HEK293 (cell line): ENCODE data around the gene GLIS1.

Experiments
- CTCF ChIA-PET: fragments of 350-600 bp; formaldehyde crosslinking; extraction: SDS; loops from one replicate; lab custom pipeline; 2021; ENCODE audit warnings: antibody characterized with exemption; lab: Yijun Ruan, JAX
- POLR2A ChIA-PET: fragments of 300-600 bp; formaldehyde crosslinking; extraction: SDS; loops from one replicate; lab custom pipeline; 2020; ENCODE audit warnings: antibody characterized with exemption, inconsistent platforms; lab: Yijun Ruan, JAX
- H3K27ac ChIP-seq: fragments of 200-500 bp; sonication (Bioruptor generic); 2 replicates; pipeline ENCODE4 v1.5.1; 2014; ENCODE audit warnings: low read depth, low read length, control low read depth, inconsistent platforms; ENCODE audit errors: extremely low read depth
- H3K36me3 ChIP-seq, 2 experiments: fragments of 200-500 bp in 1 of 2; sonication (Bioruptor generic) in 1 of 2; 1 replicate in 1 of 2; 2 replicates in 1 of 2; pipeline ENCODE4 v1.5.1; 2014 to 2017; ENCODE audit warnings: inconsistent platforms in 2 of 2, low read length in 2 of 2; ENCODE audit not compliant: control insufficient read depth in 2 of 2, insufficient read depth in 1 of 2
- H3K4me1 ChIP-seq: fragments of 200-500 bp; sonication (Bioruptor generic); 2 replicates; pipeline ENCODE4 v1.5.1; 2014; ENCODE audit warnings: mild to moderate bottlenecking, low read length, inconsistent platforms; ENCODE audit not compliant: control insufficient read depth, insufficient read depth
- H3K4me3 ChIP-seq: 2 replicates; pipeline ENCODE4 v1.5.1; 2011; ENCODE audit warnings: low read depth, mild to moderate bottlenecking, control low read depth, low read length, moderate library complexity
- H3K9me3 ChIP-seq: fragments of 200-500 bp; sonication (Bioruptor generic); 2 replicates; pipeline ENCODE4 v1.5.1; 2014; ENCODE audit warnings: low read depth, low read length, inconsistent platforms; ENCODE audit not compliant: control insufficient read depth, insufficient read depth
- BCL11B ChIP-seq: fragments of 450-650 bp; formaldehyde crosslinking; IDR thresholded peaks from 2 replicates; pipeline ENCODE4 v1.5.1; 2016; ENCODE audit warnings: low read depth, missing biosample characterization, missing genetic modification characterization
- GLIS2 ChIP-seq: fragments of 450-650 bp; formaldehyde crosslinking; IDR thresholded peaks from 2 replicates; pipeline ENCODE4 v1.5.1; 2016; ENCODE audit warnings: missing biosample characterization, missing genetic modification characterization
- MZF1 ChIP-seq: fragments of 450-650 bp; formaldehyde crosslinking; IDR thresholded peaks from 2 replicates; pipeline ENCODE4 v1.5.1; 2017; ENCODE audit warnings: missing biosample characterization, missing genetic modification characterization, borderline replicate concordance
- REPIN1 ChIP-seq: fragments of 450-650 bp; formaldehyde crosslinking; IDR thresholded peaks from 2 replicates; pipeline ENCODE4 v1.5.1; 2017; ENCODE audit warnings: missing biosample characterization, missing genetic modification characterization, low read depth
- ZBTB1 ChIP-seq: fragments of 450-650 bp; formaldehyde crosslinking; IDR thresholded peaks from 2 replicates; pipeline ENCODE4 v1.5.1; 2016; ENCODE audit warnings: missing biosample characterization, missing genetic modification characterization
- ZFHX2 ChIP-seq: fragments of 450-650 bp; formaldehyde crosslinking; conservative IDR thresholded peaks from 2 replicates; pipeline ENCODE4 v1.5.1; 2016; ENCODE audit warnings: missing biosample characterization, missing genetic modification characterization
- ZNF138 ChIP-seq: fragments of 450-650 bp; formaldehyde crosslinking; IDR thresholded peaks from 2 replicates; pipeline ENCODE4 v1.5.1; 2016; ENCODE audit warnings: missing biosample characterization, missing genetic modification characterization, borderline replicate concordance
- ZNF174 ChIP-seq: fragments of 450-650 bp; formaldehyde crosslinking; IDR thresholded peaks from 2 replicates; pipeline ENCODE4 v1.5.0; 2017; ENCODE audit warnings: missing biosample characterization, mild to moderate bottlenecking, missing genetic modification characterization
- ZNF302 ChIP-seq: fragments of 450-650 bp; formaldehyde crosslinking; IDR thresholded peaks from 2 replicates; pipeline ENCODE4 v1.5.1; 2016; ENCODE audit warnings: missing biosample characterization, missing genetic modification characterization, low read depth
- ZNF341 ChIP-seq: fragments of 450-650 bp; formaldehyde crosslinking; IDR thresholded peaks from 2 replicates; pipeline ENCODE4; 2016; ENCODE audit warnings: low read depth, missing biosample characterization, missing genetic modification characterization
- ZNF350 ChIP-seq: fragments of 450-650 bp; formaldehyde crosslinking; IDR thresholded peaks from 2 replicates; pipeline ENCODE4 v1.5.0; 2017; ENCODE audit warnings: missing biosample characterization, mild to moderate bottlenecking, missing genetic modification characterization
- ZNF366 ChIP-seq: fragments of 450-650 bp; formaldehyde crosslinking; conservative IDR thresholded peaks from 2 replicates; pipeline ENCODE4 v1.5.1; 2016; ENCODE audit warnings: missing biosample characterization, missing genetic modification characterization
- ZNF433 ChIP-seq: fragments of 450-650 bp; formaldehyde crosslinking; IDR thresholded peaks from 2 replicates; pipeline ENCODE4 v1.5.1; 2016; ENCODE audit warnings: missing biosample characterization, missing genetic modification characterization, low read depth
- ZNF529 ChIP-seq: fragments of 450-650 bp; formaldehyde crosslinking; IDR thresholded peaks from 2 replicates; pipeline ENCODE4 v1.5.1; 2017; ENCODE audit warnings: missing genetic modification characterization, missing biosample characterization; ENCODE audit not compliant: insufficient replicate concordance
- ZNF549 ChIP-seq: fragments of 450-650 bp; IDR thresholded peaks from 2 replicates; pipeline ENCODE4 v1.5.1; 2018; ENCODE audit warnings: missing biosample characterization, missing genetic modification characterization, mild to moderate bottlenecking, inconsistent platforms, moderate library complexity
- ZNF558 ChIP-seq: fragments of 450-650 bp; formaldehyde crosslinking; IDR thresholded peaks from 2 replicates; pipeline ENCODE4 v1.5.1; 2016; ENCODE audit warnings: missing biosample characterization, missing genetic modification characterization
- ZNF571 ChIP-seq: fragments of 450-650 bp; formaldehyde crosslinking; IDR thresholded peaks from 2 replicates; pipeline ENCODE4 v1.5.0; 2017; ENCODE audit warnings: missing biosample characterization, missing genetic modification characterization
- ZNF621 ChIP-seq: fragments of 450-650 bp; formaldehyde crosslinking; IDR thresholded peaks from 2 replicates; pipeline ENCODE4 v1.5.1; 2017; ENCODE audit warnings: missing biosample characterization, missing genetic modification characterization
- ZNF654 ChIP-seq: fragments of 450-650 bp; formaldehyde crosslinking; IDR thresholded peaks from 2 replicates; pipeline ENCODE4 v1.5.1; 2016; ENCODE audit warnings: low read depth, missing biosample characterization, missing genetic modification characterization
- ZNF677 ChIP-seq: fragments of 450-650 bp; IDR thresholded peaks from 2 replicates; pipeline ENCODE4 v1.5.0; 2018; ENCODE audit warnings: missing biosample characterization, mild to moderate bottlenecking, missing genetic modification characterization, moderate library complexity
- ZNF791 ChIP-seq: fragments of 450-650 bp; formaldehyde crosslinking; IDR thresholded peaks from 2 replicates; pipeline ENCODE4 v1.5.1; 2016; ENCODE audit warnings: missing biosample characterization, missing genetic modification characterization
- TF ChIP-seq, protein P1 (sequence below): fragments of 450-650 bp; formaldehyde crosslinking; IDR thresholded peaks from 2 replicates; pipeline ENCODE4 v1.5.1; 2017; ENCODE audit warnings: missing biosample characterization, missing genetic modification characterization
- TF ChIP-seq, protein P2 (sequence below): fragments of 450-650 bp; formaldehyde crosslinking; IDR thresholded peaks from 2 replicates; pipeline ENCODE4 v1.5.1; 2016; ENCODE audit warnings: missing biosample characterization, missing genetic modification characterization
- TF ChIP-seq, protein P3 (sequence below): fragments of 450-650 bp; formaldehyde crosslinking; conservative IDR thresholded peaks from 2 replicates; pipeline ENCODE4 v1.5.1; 2016; ENCODE audit warnings: low read depth, missing biosample characterization, missing genetic modification characterization

The GLIS1 gene

DNA sequence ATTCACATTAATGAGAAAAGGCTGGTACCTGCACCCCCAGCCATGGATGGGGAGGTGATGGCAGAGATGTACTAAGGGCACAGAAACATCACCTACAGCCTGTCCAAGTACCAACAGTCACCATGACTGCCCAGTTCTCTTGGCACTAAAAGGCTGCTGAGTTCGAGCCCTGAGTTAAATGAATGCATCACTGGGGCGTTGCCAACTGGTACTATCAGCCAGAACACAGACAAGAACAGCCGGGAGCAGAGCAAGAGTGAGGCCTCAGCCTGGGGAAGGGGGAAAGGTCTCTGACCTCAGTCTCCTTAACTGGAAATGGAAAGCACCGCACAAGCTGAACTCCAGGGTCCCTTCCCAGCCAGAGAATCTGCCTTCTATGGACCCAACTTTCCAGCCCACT is 60.5 kb downstream of the GLIS1 start:
- ChIA-PET CTCF (no interaction called here), POLR2A (no interaction called here)
- Histone ChIP-seq H3K4me1 (no peaks in the 10 kb centered on the region), H3K27ac (no peak overlapping the region), H3K4me3 (no peak overlapping the region), H3K9me3 (no peaks in the 10 kb centered on the region), H3K36me3 (no peaks in the 10 kb centered on the region)
- TF ChIP-seq, protein P1, sequence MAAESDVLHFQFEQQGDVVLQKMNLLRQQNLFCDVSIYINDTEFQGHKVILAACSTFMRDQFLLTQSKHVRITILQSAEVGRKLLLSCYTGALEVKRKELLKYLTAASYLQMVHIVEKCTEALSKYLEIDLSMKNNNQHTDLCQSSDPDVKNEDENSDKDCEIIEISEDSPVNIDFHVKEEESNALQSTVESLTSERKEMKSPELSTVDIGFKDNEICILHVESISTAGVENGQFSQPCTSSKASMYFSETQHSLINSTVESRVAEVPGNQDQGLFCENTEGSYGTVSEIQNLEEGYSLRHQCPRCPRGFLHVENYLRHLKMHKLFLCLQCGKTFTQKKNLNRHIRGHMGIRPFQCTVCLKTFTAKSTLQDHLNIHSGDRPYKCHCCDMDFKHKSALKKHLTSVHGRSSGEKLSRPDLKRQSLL (tag by site-specific recombination) = no peak
- peak; percentile 99 for TF ChIP-seq ZNF677 (tag by site-specific recombination)

DNA sequence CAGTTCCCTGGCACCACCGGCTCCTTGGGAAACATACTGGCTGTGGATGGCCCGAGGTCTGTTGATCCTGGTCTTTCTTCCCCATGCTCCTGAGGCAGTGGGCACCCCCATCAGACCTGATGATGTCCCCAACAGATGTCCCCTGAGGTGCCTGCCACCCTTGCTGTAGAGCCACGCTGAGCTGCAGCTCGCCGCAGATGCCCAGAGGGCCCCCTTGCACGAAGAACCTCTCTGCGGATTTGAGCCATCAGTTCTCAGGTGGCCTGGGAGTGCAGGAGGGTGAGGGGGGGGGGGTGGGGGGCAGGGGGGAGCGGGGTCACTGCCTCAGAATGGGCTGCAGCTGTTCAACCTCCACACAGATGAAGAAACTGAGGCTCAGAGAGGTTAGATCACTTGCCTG is 60.9 kb downstream of the GLIS1 start:
- Histone ChIP-seq H3K4me1 (no peaks in the 10 kb centered on the region), H3K4me3 (no peak overlapping the region), H3K9me3 (no peaks in the 10 kb centered on the region), H3K27ac (no peak overlapping the region), H3K36me3 (no peaks in the 10 kb centered on the region)
- POLR2A ChIA-PET = no interaction called here
- CTCF ChIA-PET = no interaction called here
- TF ChIP-seq MZF1 (tag by site-specific recombination) (no peak), ZNF302 (tag by site-specific recombination) (no peak), ZNF791 (tag by site-specific recombination) (no peak), ZNF558 (tag by site-specific recombination) (no peak), ZNF433 (tag by site-specific recombination) (no peak), REPIN1 (no peak), ZNF621 (tag by site-specific recombination) (no peak), ZNF350 (tag by site-specific recombination) (no peak)
- TF ChIP-seq, protein P2, sequence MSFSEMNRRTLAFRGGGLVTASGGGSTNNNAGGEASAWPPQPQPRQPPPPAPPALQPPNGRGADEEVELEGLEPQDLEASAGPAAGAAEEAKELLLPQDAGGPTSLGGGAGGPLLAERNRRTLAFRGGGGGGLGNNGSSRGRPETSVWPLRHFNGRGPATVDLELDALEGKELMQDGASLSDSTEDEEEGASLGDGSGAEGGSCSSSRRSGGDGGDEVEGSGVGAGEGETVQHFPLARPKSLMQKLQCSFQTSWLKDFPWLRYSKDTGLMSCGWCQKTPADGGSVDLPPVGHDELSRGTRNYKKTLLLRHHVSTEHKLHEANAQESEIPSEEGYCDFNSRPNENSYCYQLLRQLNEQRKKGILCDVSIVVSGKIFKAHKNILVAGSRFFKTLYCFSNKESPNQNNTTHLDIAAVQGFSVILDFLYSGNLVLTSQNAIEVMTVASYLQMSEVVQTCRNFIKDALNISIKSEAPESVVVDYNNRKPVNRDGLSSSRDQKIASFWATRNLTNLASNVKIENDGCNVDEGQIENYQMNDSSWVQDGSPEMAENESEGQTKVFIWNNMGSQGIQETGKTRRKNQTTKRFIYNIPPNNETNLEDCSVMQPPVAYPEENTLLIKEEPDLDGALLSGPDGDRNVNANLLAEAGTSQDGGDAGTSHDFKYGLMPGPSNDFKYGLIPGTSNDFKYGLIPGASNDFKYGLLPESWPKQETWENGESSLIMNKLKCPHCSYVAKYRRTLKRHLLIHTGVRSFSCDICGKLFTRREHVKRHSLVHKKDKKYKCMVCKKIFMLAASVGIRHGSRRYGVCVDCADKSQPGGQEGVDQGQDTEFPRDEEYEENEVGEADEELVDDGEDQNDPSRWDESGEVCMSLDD (tag by site-specific recombination) = no peak

DNA sequence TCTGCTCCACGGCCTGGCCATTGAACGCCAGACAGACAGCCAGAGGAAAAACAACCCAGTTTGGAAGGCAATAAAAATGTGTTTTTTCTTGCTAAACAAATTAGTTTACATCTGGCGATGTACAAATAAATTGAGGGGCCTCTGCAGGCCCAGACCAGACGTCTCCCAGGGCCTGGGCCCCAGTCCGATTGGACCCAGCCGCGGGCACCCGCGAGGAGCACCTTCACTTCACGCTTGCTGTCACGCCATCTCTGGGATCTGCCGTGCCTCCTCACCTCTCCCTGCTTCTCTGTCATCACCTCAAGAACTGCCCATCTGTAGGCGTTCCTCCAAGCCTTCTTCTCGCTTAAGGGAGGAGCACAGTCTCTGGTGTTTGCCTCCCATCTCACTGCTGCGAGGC is 61.5 kb downstream of the GLIS1 start:
- H3K9me3 ChIP-seq = no peaks in the 10 kb centered on the region
- ChIA-PET CTCF (interaction anchor here (1.3 kb wide), 1 partner anchor 192 kb away, joined by 3 read pairs; no protein-coding TSS in a partner anchor), POLR2A (no interaction called here)
- H3K27ac ChIP-seq = no peak overlapping the region
- no peak overlapping the region for H3K4me3 ChIP-seq
- no peaks in the 10 kb centered on the region for H3K4me1 ChIP-seq
- H3K36me3 ChIP-seq = no peaks in the 10 kb centered on the region
- no peak for TF ChIP-seq ZNF571 (tag by site-specific recombination)
- no peak for TF ChIP-seq ZNF174 (tag by site-specific recombination)
- no peak for TF ChIP-seq GLIS2
- TF ChIP-seq ZNF138 (tag by site-specific recombination) = no peak
- no peak for TF ChIP-seq ZNF341 (tag by site-specific recombination)
- no peak for TF ChIP-seq ZBTB1
- no peak for TF ChIP-seq ZNF529 (tag by site-specific recombination)
- TF ChIP-seq BCL11B (tag by site-specific recombination) = no peak
- no peak for TF ChIP-seq ZNF549 (tag by site-specific recombination)
- no peak for TF ChIP-seq ZFHX2
- TF ChIP-seq ZNF366 (tag by site-specific recombination) = no peak
- TF ChIP-seq, protein P3, sequence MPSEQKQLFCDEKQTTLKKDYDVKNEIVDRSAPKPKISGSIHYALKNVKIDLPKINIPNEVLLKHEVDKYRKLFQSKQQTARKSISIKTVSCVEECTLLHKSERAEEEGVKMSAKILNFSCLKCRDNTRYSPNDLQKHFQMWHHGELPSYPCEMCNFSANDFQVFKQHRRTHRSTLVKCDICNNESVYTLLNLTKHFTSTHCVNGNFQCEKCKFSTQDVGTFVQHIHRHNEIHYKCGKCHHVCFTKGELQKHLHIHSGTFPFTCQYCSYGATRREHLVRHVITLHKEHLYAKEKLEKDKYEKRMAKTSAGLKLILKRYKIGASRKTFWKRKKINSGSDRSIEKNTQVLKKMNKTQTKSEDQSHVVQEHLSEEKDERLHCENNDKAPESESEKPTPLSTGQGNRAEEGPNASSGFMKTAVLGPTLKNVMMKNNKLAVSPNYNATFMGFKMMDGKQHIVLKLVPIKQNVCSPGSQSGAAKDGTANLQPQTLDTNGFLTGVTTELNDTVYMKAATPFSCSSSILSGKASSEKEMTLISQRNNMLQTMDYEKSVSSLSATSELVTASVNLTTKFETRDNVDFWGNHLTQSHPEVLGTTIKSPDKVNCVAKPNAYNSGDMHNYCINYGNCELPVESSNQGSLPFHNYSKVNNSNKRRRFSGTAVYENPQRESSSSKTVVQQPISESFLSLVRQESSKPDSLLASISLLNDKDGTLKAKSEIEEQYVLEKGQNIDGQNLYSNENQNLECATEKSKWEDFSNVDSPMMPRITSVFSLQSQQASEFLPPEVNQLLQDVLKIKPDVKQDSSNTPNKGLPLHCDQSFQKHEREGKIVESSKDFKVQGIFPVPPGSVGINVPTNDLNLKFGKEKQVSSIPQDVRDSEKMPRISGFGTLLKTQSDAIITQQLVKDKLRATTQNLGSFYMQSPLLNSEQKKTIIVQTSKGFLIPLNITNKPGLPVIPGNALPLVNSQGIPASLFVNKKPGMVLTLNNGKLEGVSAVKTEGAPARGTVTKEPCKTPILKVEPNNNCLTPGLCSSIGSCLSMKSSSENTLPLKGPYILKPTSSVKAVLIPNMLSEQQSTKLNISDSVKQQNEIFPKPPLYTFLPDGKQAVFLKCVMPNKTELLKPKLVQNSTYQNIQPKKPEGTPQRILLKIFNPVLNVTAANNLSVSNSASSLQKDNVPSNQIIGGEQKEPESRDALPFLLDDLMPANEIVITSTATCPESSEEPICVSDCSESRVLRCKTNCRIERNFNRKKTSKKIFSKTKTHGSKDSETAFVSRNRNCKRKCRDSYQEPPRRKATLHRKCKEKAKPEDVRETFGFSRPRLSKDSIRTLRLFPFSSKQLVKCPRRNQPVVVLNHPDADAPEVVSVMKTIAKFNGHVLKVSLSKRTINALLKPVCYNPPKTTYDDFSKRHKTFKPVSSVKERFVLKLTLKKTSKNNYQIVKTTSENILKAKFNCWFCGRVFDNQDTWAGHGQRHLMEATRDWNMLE (tag by site-specific recombination) = no peak
- no peak for TF ChIP-seq ZNF654
